GM21737 (cell line): ENCODE results near the gene KRTAP4-4.
"Not testable (repeated sequence)": the region's sequence is repeated elsewhere in the genome, so short reads cannot be mapped to it uniquely, and the experiment has no call there.

ENCODE experiments used
- ATAC-seq: cut with Tn5 transposase; IDR thresholded peaks from one replicate; pipeline ENCODE4 v1.9.1; 2021; ENCODE audit warnings: mild to moderate bottlenecking, moderate library complexity; ENCODE audit not compliant: unreplicated experiment

The KRTAP4-4 gene

GRCh38 chr17:41148971-41149651, 11.4 kb downstream of the KRTAP4-4 start:
- not testable (repeated sequence) for ATAC-seq

GRCh38 chr17:41147531-41148204, 12.9 kb downstream of the KRTAP4-4 start:
- no peak for ATAC-seq

DNA sequence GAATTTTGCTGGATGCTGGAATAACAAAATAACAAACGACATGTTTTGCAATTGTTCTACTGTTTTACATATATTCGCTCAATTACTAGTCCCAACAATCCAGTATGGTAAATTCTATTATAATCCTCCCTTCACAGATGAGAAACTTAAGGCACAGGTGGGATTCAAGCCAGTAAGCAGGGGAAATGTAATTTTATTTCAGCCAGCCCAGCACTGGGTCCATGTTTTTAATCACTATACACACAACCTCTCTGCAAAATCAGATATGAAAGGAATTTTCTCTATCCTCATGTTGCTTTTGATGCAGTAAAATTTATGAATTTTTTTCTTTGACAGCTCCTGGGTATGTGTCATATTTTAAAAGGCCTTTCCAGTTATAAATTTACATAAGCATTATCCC, 15.3 kb downstream of the KRTAP4-4 start:
- ATAC-seq = no peak

DNA sequence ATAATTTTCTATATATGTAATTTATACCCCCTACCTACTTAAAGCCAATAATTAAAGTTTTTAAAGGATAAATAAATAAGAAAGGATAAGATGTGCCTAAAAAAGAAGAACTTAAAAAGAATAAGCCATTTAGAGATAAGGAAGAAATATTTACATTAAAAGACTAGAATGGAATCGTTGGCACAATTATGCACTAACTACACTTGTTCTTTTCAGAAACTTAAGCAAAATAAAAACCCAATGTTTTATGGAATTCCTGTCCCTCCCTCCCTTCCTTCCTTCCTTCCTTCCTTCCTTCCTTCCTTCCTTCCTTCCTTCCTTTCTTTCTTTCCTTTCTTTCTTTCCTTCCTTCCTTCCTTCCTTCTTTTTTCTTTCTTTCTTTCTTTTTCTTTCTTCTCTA, 15.7 kb downstream of the KRTAP4-4 start:
- ATAC-seq = no peak

- no peak for ATAC-seq
These were observed 19.2 kb downstream of the KRTAP4-4 start for GRCh38 chr17:41141361-41141760.

DNA sequence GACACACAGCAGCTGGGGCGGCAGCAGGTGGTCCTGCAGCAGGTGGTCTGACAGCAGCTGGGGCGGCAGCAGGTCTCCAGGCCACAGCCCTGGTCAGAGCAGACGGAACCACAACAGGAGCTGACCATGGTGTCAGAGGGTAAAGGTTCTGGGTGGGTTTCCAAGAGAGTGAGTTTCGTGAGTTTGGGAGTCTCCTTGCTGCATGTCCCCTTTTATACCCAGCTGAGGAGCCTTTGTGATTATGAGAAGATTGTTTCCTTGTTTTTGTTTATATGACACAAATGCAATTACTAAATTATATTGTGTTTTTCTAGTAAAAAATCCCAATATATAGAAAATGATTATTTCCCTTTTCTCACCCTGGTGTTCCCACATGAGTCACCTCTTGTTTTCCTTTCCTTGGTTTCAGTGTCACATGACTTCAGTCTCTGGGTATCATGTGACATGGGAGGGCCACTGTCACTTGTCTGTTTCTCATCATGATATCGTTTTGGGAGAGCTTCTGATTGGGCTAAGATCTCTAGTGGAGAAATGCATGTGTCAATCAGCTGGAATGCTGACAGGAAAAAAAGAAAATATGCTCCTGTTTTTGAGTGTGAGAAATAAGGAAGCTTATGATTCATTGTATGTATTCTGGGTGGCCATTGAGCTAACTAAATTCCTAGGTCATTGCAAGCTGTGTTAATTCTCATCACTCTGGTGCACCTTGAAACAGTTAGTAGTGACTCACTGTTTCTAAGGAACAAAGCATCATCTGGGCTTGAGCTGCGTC, 20.0 kb downstream of the KRTAP4-4 start, which contains the start of gene KRTAP4-6:
KRTAP4-6 (minus strand) TSS at position 185 of the 772 bp plus-strand sequence; CDS start at position 128, 57 bp downstream.
- ATAC-seq = no peak

GRCh38 chr17:41139865-41140264, 20.7 kb downstream of the KRTAP4-4 start:
- ATAC-seq = not testable (repeated sequence)

- no peak for ATAC-seq
These were observed 26.4 kb downstream of the KRTAP4-4 start for GRCh38 chr17:41133880-41134735.

DNA sequence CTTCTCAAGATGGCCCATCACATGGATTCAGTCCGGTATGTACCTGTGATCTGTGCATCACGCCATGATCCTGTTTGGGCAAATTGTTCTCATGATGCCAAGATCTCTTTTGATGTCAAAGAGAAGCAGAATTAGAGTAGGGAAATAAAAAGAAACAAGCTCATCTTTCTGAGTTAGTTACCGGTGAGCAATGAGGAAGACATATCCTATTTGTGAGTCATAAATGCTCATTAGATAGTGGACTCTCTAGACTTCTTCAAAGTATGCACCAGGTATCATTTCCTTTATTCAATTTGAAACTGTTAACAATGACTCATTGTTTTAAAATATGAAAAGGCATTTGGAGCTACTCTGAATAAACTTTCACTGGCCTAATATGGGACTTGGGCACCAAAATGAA, 28.6 kb downstream of the KRTAP4-4 start:
- ATAC-seq = no peak

DNA sequence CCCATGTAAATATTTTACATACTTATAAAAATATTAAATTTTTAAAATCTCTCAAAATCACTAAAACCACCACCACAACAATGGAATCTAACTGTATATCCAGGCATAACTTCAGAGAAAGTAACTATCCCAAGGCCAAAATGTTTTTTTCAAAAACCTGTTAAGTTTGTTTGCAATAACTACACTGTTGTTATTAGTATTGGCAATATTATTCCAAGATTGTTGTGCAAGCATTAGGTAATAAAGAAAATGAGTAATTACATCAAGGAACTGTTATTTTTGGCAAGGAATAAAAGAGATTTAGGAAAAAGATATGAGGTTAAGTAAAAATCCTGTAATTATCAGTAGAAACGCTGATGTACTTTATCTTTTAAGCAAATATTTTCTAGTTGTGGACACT, 33.2 kb downstream of the KRTAP4-4 start:
- ATAC-seq = no peak

DNA sequence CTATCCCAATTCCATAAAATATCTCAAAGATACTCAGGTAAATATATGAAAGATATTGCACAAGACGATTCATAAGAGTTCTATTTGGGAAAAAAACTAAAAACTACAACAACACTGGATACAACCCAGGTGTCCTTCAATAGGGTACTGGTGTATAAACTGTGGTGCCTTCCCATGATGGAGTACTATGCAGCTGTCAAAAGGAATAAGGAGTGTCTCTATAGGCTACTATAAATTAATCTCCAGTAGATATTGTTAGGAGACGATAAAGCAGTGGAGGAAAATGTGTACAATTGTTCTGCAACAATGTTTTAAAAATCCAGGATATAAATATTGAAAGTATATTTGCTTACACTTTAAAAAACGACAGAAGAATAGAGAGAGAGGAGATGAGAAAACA, 34.1 kb downstream of the KRTAP4-4 start:
- no peak for ATAC-seq

DNA sequence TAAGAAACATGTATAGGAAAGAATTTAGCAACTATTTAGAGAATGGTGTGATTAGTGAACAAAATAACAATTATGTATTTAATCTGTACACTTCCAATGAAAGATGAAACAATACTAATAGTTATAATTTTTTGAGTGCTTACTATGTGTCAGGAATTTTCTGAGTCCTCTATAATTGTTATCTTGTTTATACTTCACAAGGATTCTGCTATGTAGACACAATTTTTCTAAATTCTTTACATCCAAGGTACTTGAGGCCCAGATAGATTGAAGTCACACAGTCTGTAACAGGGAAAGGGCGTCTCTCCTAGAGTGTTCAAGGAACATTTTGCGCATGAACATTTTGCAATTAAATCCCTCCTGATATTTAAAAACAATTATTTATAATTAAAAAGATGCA, 35.5 kb downstream of the KRTAP4-4 start:
- no peak for ATAC-seq

DNA sequence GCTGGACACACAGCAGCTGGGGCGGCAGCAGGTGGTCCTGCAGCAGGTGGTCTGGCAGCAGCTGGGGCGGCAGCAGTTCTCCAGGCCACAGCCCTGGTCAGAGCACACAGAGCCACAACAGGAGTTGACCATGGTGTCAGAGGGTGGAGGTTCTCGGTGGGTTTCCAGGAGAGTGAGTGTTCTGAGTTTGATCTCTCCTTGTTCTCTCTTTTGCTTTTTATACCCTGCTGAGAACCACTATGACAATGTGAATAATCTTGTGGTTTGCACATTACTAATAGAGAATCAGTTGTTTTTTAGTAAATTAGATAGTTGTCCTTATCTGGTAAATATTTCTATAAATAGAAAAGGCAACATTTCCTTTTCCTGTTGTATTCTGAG, 36.6 kb downstream of the KRTAP4-4 start, which contains the start of gene KRTAP4-12:
KRTAP4-12 (minus strand) TSS at position 192 of the 381 bp plus-strand sequence; CDS start at position 132, 60 bp downstream.
- ATAC-seq = not testable (repeated sequence)

GRCh38 chr17:41123292-41123990, 37.1 kb downstream of the KRTAP4-4 start:
- ATAC-seq = not testable (repeated sequence)

DNA sequence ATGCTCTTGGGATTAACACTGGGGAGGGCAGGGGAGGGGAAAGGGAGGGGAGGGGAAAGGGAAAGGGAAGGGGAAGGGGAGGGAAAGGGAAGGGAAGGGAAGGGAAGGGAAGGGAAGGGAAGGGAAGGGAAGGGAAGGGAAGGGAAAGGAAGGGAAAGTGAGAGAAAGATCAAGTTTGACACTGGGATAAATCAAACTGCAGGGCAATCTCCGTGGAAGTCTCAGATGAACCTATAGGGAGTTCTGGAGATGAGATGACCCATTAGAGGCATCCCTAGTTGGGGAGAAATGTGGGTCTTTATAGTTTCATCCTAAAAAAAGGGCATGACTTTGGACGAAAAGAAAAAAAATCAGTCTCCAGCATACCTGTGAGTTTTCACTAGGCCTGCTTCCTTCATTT, 38.8 kb downstream of the KRTAP4-4 start:
- no peak for ATAC-seq

DNA sequence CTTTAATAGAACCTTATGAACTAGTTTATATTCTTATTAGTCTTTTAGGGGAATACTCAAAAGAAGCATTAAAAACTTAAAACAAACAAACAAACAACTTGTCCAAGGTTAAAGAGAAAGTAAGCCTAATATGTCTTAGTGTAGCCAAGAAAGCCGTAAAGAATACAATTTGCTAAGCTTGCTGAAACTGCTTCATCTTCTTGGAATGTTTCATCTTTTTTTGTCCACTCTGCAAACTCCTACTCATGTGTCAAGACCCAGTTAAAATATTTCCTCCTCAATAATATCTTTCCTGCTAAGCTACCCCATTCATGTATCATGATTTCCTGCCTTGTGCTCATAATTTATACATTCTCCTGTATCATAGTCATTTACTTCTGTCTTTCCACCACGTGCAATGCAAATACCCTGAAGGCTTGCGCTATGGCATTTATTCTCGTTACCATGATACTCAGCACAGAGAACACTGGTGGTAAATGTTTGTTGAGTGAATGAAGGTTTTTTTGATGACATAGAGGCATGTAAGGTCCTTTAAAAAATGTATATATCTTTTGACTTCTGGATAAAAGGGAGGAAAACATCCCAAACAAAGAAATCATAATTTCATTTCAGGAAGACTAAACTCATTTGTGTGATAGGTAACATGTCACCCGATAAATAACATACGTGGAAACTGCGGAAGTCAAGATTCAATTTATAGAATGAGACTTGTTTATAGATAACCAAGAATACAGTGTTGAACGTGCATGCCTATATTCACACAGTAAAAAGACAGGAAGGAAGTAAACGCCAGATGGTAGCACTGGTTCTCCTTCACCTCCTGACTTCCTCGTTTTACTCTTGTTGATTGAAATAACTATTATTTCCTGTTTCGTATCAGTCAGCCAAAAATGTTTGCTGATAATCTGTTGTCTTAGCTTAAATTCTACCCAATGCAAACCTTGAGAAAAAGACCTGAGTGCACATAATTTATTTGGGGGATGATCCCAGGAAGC, 40.6 kb downstream of the KRTAP4-4 start:
- not testable (repeated sequence) for ATAC-seq

- no peak for ATAC-seq
These were observed 41.8 kb downstream of the KRTAP4-4 start for GRCh38 chr17:41118721-41119120.

DNA sequence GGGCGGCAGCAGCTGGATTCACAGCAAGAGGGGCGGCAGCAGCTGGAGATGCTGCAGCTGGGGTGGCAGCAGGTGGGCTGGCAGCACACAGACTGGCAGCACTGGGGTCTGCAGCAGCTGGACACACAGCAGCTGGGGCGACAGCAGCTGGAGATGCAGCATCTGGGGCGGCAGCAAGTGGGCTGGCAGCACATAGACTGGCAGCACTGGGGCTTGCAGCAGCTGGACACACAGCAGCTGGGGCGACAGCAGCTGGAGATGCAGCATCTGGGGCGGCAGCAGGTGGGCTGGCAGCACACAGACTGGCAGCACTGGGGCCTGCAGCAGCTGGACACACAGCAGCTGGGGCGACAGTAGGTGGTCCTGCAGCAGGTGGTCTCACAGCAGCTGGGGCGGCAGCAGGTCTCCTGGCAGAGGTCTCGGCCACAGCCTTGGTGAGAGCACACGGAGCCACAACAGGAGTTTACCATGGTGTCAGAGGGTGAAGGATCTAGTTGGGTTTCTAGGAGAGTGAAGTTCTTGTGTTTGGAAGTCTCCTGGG, 42.6 kb downstream of the KRTAP4-4 start, which contains the start of gene KRTAP4-11:
KRTAP4-11 (minus strand) TSS at position 528 of the 541 bp plus-strand sequence; CDS start at position 470, 58 bp downstream.
- ATAC-seq = not testable (repeated sequence)
